SK-N-SH (cell line): Measurements from ENCODE around the gene ROBO1. TPM values are rescaled to one million over a fixed set of nuclear protein-coding genes. Genes with fewer than 3 reads are reported as not detected.

ENCODE experiments used
- CTCF ChIA-PET: fragments of 300-600, 350-600 bp; formaldehyde crosslinking; extraction: SDS; loops from one replicate; lab custom pipeline; 2021; lab: Yijun Ruan, JAX
- POLR2A ChIA-PET: fragments of 350-600 bp; sonication (Branson Sonifier 250); formaldehyde crosslinking; extraction: SDS; loops from one replicate; lab custom pipeline; 2020; ENCODE audit warnings: antibody characterized with exemption, inconsistent platforms; lab: Yijun Ruan, JAX
- DNase-seq: peaks from one replicate; pipeline ENCODE4 v3.0.0; 2012
- H2AFZ ChIP-seq: fragments of 200-600 bp; sonication (generic); 2 replicates; pipeline ENCODE4 v1.8.1; 2016; ENCODE audit warnings: antibody characterized with exemption, mild to moderate bottlenecking, low read depth
- H3F3A ChIP-seq: fragments of 200-600 bp; sonication (generic); replicated peaks from 2 replicates; pipeline ENCODE3; 2016; ENCODE audit warnings: antibody characterized with exemption, mild to moderate bottlenecking; ENCODE audit not compliant: insufficient read depth
- H3K27ac ChIP-seq, 2 experiments: fragments of 200-500 bp in 1 of 2; fragments of 200-600 bp in 1 of 2; sonication (Bioruptor generic) in 1 of 2; sonication (generic), shearing (Covaris generic) in 1 of 2; 2 replicates each; pipeline versions ENCODE4 v1.5.1 to v1.6.1; 2014 to 2016; ENCODE audit warnings: low read depth in 2 of 2, inconsistent platforms in 1 of 2, low read length in 1 of 2, mild to moderate bottlenecking in 1 of 2, mixed read lengths in 1 of 2
- H3K27me3 ChIP-seq: fragments of 200-600 bp; sonication (generic), shearing (Covaris generic); 2 replicates; pipeline ENCODE4 v1.6.1; 2016; ENCODE audit warnings: mixed run types; ENCODE audit not compliant: insufficient read depth
- H3K36me3 ChIP-seq, 2 experiments: fragments of 200-500 bp in 1 of 2; fragments of 200-600 bp in 1 of 2; sonication (Bioruptor generic) in 1 of 2; sonication (generic) in 1 of 2; replicated peaks in 1 of 2; 2 replicates each; pipeline versions ENCODE3 to v1.5.1; 2014 to 2016; ENCODE audit warnings: low read length in 1 of 2, mild to moderate bottlenecking in 1 of 2; ENCODE audit not compliant: insufficient read depth in 2 of 2, control insufficient read depth in 1 of 2
- H3K4me1 ChIP-seq, 2 experiments: fragments of 200-500 bp in 1 of 2; fragments of 200-600 bp in 1 of 2; sonication (Bioruptor generic) in 1 of 2; sonication (generic), shearing (Covaris generic) in 1 of 2; 2 replicates each; pipeline versions ENCODE4 v1.5.1 to v1.6.1; 2014 to 2016; ENCODE audit warnings: low read depth in 1 of 2, low read length in 1 of 2, mixed run types in 1 of 2; ENCODE audit not compliant: insufficient read depth in 2 of 2, control insufficient read depth in 1 of 2
- H3K4me2 ChIP-seq: fragments of 200-600 bp; sonication (generic), shearing (Covaris generic); 2 replicates; pipeline ENCODE4 v1.6.1; 2017; ENCODE audit warnings: mixed run types
- H3K4me3 ChIP-seq, 2 experiments: fragments of 200-500 bp in 1 of 2; fragments of 200-600 bp in 1 of 2; sonication (Bioruptor generic) in 1 of 2; sonication (generic), shearing (Covaris generic) in 1 of 2; 2 replicates each; pipeline versions ENCODE4 v1.5.1 to v1.8.1; 2014 to 2016; ENCODE audit warnings: low read depth in 2 of 2, inconsistent platforms in 1 of 2, low read length in 1 of 2, mild to moderate bottlenecking in 1 of 2, mixed read lengths in 1 of 2, moderate library complexity in 1 of 2
- H3K79me2 ChIP-seq: fragments of 200-600 bp; sonication (generic); 2 replicates; pipeline ENCODE4 v1.8.1; 2017; ENCODE audit warnings: mild to moderate bottlenecking; ENCODE audit not compliant: insufficient read depth
- H3K9ac ChIP-seq: fragments of 200-600 bp; sonication (generic); 2 replicates; pipeline ENCODE4 v1.6.1; 2017; ENCODE audit warnings: mixed run types
- H3K9me2 ChIP-seq: fragments of 200-600 bp; sonication (generic); 2 replicates; pipeline ENCODE4 v1.6.1; 2017; ENCODE audit warnings: mixed run types
- H3K9me3 ChIP-seq: fragments of 200-600 bp; sonication (generic); 2 replicates; pipeline ENCODE4 v1.6.1; 2017; ENCODE audit warnings: mixed run types, mild to moderate bottlenecking, moderate library complexity
- H4K20me1 ChIP-seq: fragments of 200-600 bp; sonication (generic); 2 replicates; pipeline ENCODE4 v1.6.1; 2017; ENCODE audit warnings: mild to moderate bottlenecking, mixed run types; ENCODE audit not compliant: insufficient read depth
- CHD2 ChIP-seq: fragments of 150-350 bp; IDR thresholded peaks from 2 replicates; pipeline ENCODE4 v1.6.1; 2018; ENCODE audit warnings: low read length; ENCODE audit not compliant: partially characterized antibody
- EP300 ChIP-seq, 2 experiments: IDR thresholded peaks; 2 replicates each; pipeline versions ENCODE4 v1.4.0 to v1.6.1; 2012; ENCODE audit warnings: borderline replicate concordance in 1 of 2, low read depth in 1 of 2, low read length in 1 of 2
- EZH2phosphoT487 ChIP-seq: fragments of 200-600 bp; sonication (generic); IDR thresholded peaks from 2 replicates; pipeline ENCODE4 v1.6.1; 2017; ENCODE audit warnings: low read depth, mixed run types, mild to moderate bottlenecking, antibody characterized with exemption, moderate library complexity, borderline replicate concordance
- FOXJ3 ChIP-seq: sonication (generic); formaldehyde crosslinking; IDR thresholded peaks from 2 replicates; pipeline ENCODE4 v1.5.1; 2020; ENCODE audit warnings: mild to moderate bottlenecking, missing genetic modification reagents
- MEF2A ChIP-seq: IDR thresholded peaks from 2 replicates; pipeline ENCODE4 v1.4.0; 2012; ENCODE audit warnings: low read depth, borderline replicate concordance
- NFIC ChIP-seq: IDR thresholded peaks from 2 replicates; pipeline ENCODE4 v1.4.0; 2012; ENCODE audit warnings: borderline replicate concordance
- RAD21 ChIP-seq: IDR thresholded peaks from 2 replicates; pipeline ENCODE4 v1.6.1; 2012; ENCODE audit warnings: mild to moderate bottlenecking, low read length
- RXRA ChIP-seq: IDR thresholded peaks from 2 replicates; pipeline ENCODE4 v1.4.0; 2012; ENCODE audit warnings: low read depth, mild to moderate bottlenecking, borderline replicate concordance
- TEAD4 ChIP-seq: IDR thresholded peaks from 2 replicates; pipeline ENCODE4 v1.4.0; 2012; ENCODE audit warnings: mild to moderate bottlenecking, borderline replicate concordance; ENCODE audit not compliant: insufficient read depth
- WGBS: methylation state at CpG from one replicate; pipeline ENCODE4 v1.1.6; 2017; ENCODE audit warnings: low lambda C conversion rate; 5-methylcytosine and 5-hydroxymethylcytosine counted together
- polyA plus RNA-seq, 3 experiments: library from polyadenylated mRNA; depleted of rRNA; stranded (reverse); fragments of >200 nt; gene quantifications; 2 replicates each; pipeline ENCODE4 v1.2.3, GENCODE V29; 2012
- TF ChIP-seq, protein P1 (sequence below): IDR thresholded peaks from 2 replicates; pipeline ENCODE4 v1.6.1; 2012; ENCODE audit warnings: mild to moderate bottlenecking, low read depth, low read length, moderate library complexity
- TF ChIP-seq, protein P2 (sequence below): IDR thresholded peaks from 2 replicates; pipeline ENCODE4; 2012
- TF ChIP-seq, protein P3 (sequence below): fragments of 150-350 bp; IDR thresholded peaks from 2 replicates; pipeline ENCODE4 v1.6.1; 2016; ENCODE audit warnings: mild to moderate bottlenecking, low read depth, low read length
- TF ChIP-seq, protein P4 (sequence below): fragments of 150-350 bp; IDR thresholded peaks from 2 replicates; pipeline ENCODE4 v1.6.1; 2017; ENCODE audit warnings: antibody characterized with exemption, low read length, low read depth, borderline replicate concordance
- TF ChIP-seq, protein P5 (sequence below): IDR thresholded peaks from 2 replicates; pipeline ENCODE4 v1.4.0; 2012; ENCODE audit warnings: low read depth, borderline replicate concordance

ROBO1 gene
- polyA plus RNA-seq, 1 of the 3 experiments (the other 2 are of a cell fraction): 22.7 TPM

DNA sequence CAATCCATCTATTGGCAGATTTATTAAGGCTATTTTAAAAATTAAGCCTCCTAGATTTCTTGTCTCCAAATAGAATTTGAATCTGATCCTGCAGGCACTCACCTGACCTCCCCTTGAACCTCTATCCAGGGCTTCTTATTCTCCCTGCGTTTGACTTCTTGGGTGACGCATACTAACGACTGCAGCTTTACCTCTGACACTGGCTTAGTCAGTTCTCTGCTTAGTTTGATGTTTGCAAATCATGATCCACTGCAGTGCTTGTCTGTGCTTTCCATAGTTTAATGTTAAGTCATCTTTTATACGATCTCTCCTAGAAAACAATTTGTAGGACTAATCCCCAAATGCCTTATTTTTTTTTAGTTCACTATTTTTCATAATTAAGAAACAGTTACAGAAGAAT is 233.1 kb downstream of the ROBO1 start (continued):
- TF ChIP-seq, protein P1, sequence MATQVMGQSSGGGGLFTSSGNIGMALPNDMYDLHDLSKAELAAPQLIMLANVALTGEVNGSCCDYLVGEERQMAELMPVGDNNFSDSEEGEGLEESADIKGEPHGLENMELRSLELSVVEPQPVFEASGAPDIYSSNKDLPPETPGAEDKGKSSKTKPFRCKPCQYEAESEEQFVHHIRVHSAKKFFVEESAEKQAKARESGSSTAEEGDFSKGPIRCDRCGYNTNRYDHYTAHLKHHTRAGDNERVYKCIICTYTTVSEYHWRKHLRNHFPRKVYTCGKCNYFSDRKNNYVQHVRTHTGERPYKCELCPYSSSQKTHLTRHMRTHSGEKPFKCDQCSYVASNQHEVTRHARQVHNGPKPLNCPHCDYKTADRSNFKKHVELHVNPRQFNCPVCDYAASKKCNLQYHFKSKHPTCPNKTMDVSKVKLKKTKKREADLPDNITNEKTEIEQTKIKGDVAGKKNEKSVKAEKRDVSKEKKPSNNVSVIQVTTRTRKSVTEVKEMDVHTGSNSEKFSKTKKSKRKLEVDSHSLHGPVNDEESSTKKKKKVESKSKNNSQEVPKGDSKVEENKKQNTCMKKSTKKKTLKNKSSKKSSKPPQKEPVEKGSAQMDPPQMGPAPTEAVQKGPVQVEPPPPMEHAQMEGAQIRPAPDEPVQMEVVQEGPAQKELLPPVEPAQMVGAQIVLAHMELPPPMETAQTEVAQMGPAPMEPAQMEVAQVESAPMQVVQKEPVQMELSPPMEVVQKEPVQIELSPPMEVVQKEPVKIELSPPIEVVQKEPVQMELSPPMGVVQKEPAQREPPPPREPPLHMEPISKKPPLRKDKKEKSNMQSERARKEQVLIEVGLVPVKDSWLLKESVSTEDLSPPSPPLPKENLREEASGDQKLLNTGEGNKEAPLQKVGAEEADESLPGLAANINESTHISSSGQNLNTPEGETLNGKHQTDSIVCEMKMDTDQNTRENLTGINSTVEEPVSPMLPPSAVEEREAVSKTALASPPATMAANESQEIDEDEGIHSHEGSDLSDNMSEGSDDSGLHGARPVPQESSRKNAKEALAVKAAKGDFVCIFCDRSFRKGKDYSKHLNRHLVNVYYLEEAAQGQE: no peak
- TF ChIP-seq, protein P2, sequence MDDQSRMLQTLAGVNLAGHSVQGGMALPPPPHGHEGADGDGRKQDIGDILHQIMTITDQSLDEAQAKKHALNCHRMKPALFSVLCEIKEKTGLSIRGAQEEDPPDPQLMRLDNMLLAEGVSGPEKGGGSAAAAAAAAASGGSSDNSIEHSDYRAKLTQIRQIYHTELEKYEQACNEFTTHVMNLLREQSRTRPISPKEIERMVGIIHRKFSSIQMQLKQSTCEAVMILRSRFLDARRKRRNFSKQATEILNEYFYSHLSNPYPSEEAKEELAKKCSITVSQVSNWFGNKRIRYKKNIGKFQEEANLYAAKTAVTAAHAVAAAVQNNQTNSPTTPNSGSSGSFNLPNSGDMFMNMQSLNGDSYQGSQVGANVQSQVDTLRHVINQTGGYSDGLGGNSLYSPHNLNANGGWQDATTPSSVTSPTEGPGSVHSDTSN: no peak
- TF ChIP-seq TEAD4 (no peak), MEF2A (no peak), EP300 (IDR thresholded peaks at IDR 0.05; ENCODE audit: borderline replicate concordance in 1 of 2, low read depth in 1 of 2, low read length in 1 of 2) (no peak), EZH2phosphoT487 (no peak)
- TF ChIP-seq, protein P3, sequence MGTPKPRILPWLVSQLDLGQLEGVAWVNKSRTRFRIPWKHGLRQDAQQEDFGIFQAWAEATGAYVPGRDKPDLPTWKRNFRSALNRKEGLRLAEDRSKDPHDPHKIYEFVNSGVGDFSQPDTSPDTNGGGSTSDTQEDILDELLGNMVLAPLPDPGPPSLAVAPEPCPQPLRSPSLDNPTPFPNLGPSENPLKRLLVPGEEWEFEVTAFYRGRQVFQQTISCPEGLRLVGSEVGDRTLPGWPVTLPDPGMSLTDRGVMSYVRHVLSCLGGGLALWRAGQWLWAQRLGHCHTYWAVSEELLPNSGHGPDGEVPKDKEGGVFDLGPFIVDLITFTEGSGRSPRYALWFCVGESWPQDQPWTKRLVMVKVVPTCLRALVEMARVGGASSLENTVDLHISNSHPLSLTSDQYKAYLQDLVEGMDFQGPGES: no peak

DNA sequence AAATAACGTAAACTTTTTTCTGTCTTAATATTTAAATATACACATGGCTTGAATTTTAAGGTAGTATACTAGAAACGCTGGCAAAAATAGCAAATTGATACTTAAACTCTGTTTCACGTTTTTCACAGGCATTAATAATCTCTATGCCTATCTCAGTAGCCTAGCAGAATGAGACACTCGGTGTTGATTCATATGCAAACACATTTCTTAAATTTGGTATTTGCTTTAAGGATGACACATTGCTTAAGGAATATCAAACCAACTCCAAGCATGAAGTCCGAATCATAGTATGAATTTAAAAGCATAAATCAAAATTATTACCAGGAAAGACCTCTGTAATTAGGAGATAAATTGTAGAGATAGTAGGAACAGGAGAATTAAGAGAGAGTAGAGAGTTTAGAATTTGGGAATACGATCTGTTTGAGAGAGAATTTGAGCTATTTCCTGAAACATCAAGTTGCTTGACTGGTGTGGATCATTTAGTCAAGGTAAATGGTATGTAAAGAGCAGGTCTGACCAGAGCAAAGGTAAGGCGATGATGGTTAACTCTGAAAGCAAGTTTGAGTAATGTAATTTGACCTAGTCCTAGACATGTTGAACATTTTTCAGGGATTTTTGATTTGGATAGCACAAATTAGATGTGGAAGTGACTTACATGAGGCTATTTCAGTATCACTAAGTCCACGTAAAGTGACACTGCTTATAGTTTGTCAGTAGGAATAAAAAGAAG is 236.1 kb downstream of the ROBO1 start:
- Histone ChIP-seq H3K79me2 (no peaks in the 10 kb centered on the region), H3K27ac (no peak overlapping the region), H3K9me2 (no peaks in the 10 kb centered on the region), H4K20me1 (no peaks in the 10 kb centered on the region), H3K36me3 (no peaks in the 10 kb centered on the region), H3K27me3 (no peaks in the 10 kb centered on the region), H2AFZ (no peak overlapping the region), H3K4me3 (no peak overlapping the region), H3K9ac (no peak overlapping the region), H3F3A (no peaks in the 10 kb centered on the region), H3K4me2 (no peak overlapping the region), H3K4me1 (no peaks in the 10 kb centered on the region), H3K9me3 (no peaks in the 10 kb centered on the region)
- ChIA-PET POLR2A (no interaction called here), CTCF (interaction anchor here (0.8 kb wide), 1 partner anchor 8 kb away, joined by 4 read pairs; no protein-coding TSS in a partner anchor)
- 56% methylated on average over 8 of the region's 8 CpGs for WGBS
- DNase-seq: no peak
- TF ChIP-seq CHD2 (no peak), TEAD4 (no peak), EZH2phosphoT487 (no peak), RAD21 (no peak), FOXJ3 (CRISPR knock-in tag) (no peak), NFIC (no peak), RXRA (no peak)
- TF ChIP-seq, protein P4, sequence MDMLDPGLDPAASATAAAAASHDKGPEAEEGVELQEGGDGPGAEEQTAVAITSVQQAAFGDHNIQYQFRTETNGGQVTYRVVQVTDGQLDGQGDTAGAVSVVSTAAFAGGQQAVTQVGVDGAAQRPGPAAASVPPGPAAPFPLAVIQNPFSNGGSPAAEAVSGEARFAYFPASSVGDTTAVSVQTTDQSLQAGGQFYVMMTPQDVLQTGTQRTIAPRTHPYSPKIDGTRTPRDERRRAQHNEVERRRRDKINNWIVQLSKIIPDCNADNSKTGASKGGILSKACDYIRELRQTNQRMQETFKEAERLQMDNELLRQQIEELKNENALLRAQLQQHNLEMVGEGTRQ: no peak
- TF ChIP-seq, protein P5, sequence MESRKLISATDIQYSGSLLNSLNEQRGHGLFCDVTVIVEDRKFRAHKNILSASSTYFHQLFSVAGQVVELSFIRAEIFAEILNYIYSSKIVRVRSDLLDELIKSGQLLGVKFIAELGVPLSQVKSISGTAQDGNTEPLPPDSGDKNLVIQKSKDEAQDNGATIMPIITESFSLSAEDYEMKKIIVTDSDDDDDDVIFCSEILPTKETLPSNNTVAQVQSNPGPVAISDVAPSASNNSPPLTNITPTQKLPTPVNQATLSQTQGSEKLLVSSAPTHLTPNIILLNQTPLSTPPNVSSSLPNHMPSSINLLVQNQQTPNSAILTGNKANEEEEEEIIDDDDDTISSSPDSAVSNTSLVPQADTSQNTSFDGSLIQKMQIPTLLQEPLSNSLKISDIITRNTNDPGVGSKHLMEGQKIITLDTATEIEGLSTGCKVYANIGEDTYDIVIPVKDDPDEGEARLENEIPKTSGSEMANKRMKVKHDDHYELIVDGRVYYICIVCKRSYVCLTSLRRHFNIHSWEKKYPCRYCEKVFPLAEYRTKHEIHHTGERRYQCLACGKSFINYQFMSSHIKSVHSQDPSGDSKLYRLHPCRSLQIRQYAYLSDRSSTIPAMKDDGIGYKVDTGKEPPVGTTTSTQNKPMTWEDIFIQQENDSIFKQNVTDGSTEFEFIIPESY: no peak
